Activated effector memory CD4-positive, alpha-beta T cell treated with anti-CD3 and anti-CD28 coated beads, Interleukin-2, amount 50 U/mL, for 16 hours (primary cell): ENCODE results near the gene MAMLD1.
A peak's percentile ranks its signal among the peaks of the same experiment; 100 is the strongest.

Experiments
- DNase-seq: peaks from one replicate; pipeline ENCODE4 v3.0.0-alpha.2; 2020

MAMLD1 gene

GRCh38 chrX:150408007-150408406 is 44.9 kb downstream of the MAMLD1 start:
- no peak for DNase-seq

GRCh38 chrX:150408561-150408960 is 45.4 kb downstream of the MAMLD1 start:
- no peak for DNase-seq

GRCh38 chrX:150409486-150409885 is 46.4 kb downstream of the MAMLD1 start:
- no peak for DNase-seq

GRCh38 chrX:150409964-150410363 is 46.8 kb downstream of the MAMLD1 start:
- no peak for DNase-seq

- peak; percentile 60 for DNase-seq
Observed at GRCh38 chrX:150410513-150410912, 47.4 kb downstream of the MAMLD1 start.

GRCh38 chrX:150411656-150412055 is 48.5 kb downstream of the MAMLD1 start:
- DNase-seq, result no peak

GRCh38 chrX:150414228-150414627 is 51.1 kb downstream of the MAMLD1 start:
- no peak for DNase-seq

- no peak for DNase-seq
Observed at GRCh38 chrX:150416469-150416868, 53.4 kb downstream of the MAMLD1 start.

- no peak for DNase-seq
Observed at GRCh38 chrX:150421816-150422215, 58.7 kb downstream of the MAMLD1 start.

GRCh38 chrX:150429594-150429993 is 66.5 kb downstream of the MAMLD1 start:
- DNase-seq, result no peak

- no peak for DNase-seq
Observed at GRCh38 chrX:150436195-150436594, 73.1 kb downstream of the MAMLD1 start.

- DNase-seq, result no peak
Observed at GRCh38 chrX:150438165-150438564, 75.0 kb downstream of the MAMLD1 start.

GRCh38 chrX:150446151-150446550 is 83.0 kb downstream of the MAMLD1 start:
- DNase-seq, result no peak

GRCh38 chrX:150446995-150447394 is 83.9 kb downstream of the MAMLD1 start:
- no peak for DNase-seq

- no peak for DNase-seq
Observed at GRCh38 chrX:150449313-150449712, 86.2 kb downstream of the MAMLD1 start.

GRCh38 chrX:150450519-150451177 is 87.5 kb downstream of the MAMLD1 start:
- no peak for DNase-seq

GRCh38 chrX:150451953-150452352 is 88.8 kb downstream of the MAMLD1 start:
- no peak for DNase-seq

- no peak for DNase-seq
Observed at GRCh38 chrX:150454083-150454482, 91.0 kb downstream of the MAMLD1 start.

GRCh38 chrX:150454508-150455214 is 91.5 kb downstream of the MAMLD1 start:
- no peak for DNase-seq

- no peak for DNase-seq
Observed at GRCh38 chrX:150455215-150455608, 92.1 kb downstream of the MAMLD1 start.

- DNase-seq, result no peak
Observed at GRCh38 chrX:150456466-150456865, 93.3 kb downstream of the MAMLD1 start.

- no peak for DNase-seq
Observed at GRCh38 chrX:150456941-150457340, 93.8 kb downstream of the MAMLD1 start.

GRCh38 chrX:150459196-150459595 is 96.1 kb downstream of the MAMLD1 start:
- DNase-seq, result no peak

- no peak for DNase-seq
Observed at GRCh38 chrX:150460063-150460462, 96.9 kb downstream of the MAMLD1 start.

- DNase-seq, result no peak
Observed at GRCh38 chrX:150460781-150461180, 97.7 kb downstream of the MAMLD1 start.
